Gastroesophageal sphincter (tissue), 3 donors: ENCODE data around the gene SLC41A2.

ENCODE experiments used
- POLR2A ChIP-seq, 2 donors: fragments of 450-650 bp; IDR thresholded peaks; one replicate each; pipeline ENCODE4 v1.6.1; 2017; ENCODE audit warnings: antibody characterized with exemption in 2 of 2, mild to moderate bottlenecking in 2 of 2, moderate library complexity in 1 of 2
- POLR2AphosphoS5 ChIP-seq: sonication (generic); formaldehyde crosslinking; IDR thresholded peaks from one replicate; pipeline ENCODE4 v1.6.1; 2017; ENCODE audit warnings: antibody characterized with exemption
- TF ChIP-seq, protein P1 (sequence below), 4 experiments: fragments of 200-600 bp in 2 of 4; fragments of 450-650 bp in 2 of 4; sonication (generic) in 1 of 4; IDR thresholded peaks; one replicate each; pipeline ENCODE4 v1.5.1; 2017 to 2019; ENCODE audit warnings: antibody characterized with exemption in 4 of 4, mild to moderate bottlenecking in 2 of 4, moderate library complexity in 2 of 4

DNA sequence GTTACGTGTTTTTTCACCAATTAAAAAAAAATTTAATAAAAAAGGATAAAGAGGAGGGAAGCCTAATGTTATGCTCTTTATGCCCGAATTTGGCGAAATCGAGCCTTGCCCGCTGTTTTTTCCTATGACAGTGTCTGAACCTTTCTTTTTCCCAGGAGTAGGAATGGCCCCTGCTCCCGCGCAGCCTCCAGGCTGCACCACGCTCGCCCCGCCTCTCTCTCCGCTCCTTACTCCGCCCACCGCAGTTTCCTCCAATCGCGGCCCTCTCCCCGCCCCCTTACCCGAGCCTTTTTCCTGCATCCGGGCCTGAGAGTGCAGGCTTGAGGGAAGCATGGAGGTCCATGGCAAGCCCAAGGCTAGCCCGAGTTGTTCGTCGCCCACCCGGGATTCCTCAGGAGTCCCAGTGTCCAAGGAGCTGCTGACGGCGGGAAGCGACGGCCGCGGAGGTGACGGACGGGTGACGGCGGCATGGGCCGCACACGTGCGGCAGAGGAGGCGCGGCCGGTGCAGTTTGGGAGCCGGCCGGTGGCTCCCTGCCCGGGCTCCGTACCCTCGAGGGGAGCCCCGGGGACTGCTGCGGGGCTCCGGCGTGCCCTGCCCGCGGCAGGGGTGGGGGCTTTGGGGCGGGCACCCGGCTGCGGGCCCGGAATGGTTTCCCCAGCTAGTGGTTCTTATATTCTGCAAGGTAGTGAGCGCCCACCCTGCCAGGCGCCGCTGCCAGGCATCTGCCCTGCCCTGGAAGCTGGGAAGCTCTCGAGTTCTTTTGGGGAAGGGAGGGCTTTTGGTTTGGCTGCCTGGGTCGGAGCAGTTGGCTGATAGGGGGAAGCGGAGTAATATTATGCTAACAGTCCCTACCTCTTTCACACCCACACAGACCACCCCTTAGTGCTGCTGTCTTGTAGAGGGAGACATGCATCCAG is 28.2 kb upstream of the SLC41A2 start, which contains the start of gene NOPCHAP1:
- TF ChIP-seq, protein P1, sequence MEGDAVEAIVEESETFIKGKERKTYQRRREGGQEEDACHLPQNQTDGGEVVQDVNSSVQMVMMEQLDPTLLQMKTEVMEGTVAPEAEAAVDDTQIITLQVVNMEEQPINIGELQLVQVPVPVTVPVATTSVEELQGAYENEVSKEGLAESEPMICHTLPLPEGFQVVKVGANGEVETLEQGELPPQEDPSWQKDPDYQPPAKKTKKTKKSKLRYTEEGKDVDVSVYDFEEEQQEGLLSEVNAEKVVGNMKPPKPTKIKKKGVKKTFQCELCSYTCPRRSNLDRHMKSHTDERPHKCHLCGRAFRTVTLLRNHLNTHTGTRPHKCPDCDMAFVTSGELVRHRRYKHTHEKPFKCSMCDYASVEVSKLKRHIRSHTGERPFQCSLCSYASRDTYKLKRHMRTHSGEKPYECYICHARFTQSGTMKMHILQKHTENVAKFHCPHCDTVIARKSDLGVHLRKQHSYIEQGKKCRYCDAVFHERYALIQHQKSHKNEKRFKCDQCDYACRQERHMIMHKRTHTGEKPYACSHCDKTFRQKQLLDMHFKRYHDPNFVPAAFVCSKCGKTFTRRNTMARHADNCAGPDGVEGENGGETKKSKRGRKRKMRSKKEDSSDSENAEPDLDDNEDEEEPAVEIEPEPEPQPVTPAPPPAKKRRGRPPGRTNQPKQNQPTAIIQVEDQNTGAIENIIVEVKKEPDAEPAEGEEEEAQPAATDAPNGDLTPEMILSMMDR (IDR thresholded peaks at IDR 0.05): peak in 1 of 4 experiments; percentile 11
- TF ChIP-seq POLR2A (IDR thresholded peaks at IDR 0.05) (peak; percentile 30 to 45), POLR2AphosphoS5 (peak; percentile 56)
